ENCODE data around the gene FLAD1.

The FLAD1 gene

DNA sequence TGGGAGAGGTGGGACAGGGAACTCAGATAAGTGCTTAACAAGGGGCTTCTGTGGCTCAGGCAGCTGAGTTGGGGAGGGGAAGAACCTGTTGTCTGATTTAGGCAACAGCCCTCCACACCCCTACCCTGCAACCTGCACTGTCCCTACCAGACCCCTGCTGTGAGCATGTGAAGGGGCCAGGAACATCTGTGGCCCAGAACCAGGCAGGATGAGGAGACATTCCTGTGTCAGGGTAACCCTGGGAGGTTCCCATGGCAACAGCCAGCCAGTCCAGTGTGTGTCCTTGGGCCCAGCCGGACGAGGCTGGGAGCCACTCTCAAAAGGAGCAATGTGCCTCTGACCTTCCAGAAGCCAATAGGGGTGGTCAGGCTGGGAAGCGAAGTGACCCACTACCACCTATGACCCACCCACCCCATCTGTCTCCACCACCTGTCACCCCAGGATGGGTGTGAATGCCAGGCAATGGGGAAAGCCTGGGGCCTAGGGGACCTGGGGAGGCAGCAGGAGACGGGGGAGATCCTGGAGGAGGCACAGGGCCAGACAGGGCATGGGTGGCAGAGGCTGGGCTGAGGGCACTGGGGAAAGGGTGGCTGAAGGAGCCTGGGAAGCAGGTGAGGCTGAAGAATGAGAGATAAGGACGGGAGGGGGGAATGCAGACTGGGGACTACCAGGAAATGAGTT, 41.7 kb upstream of the FLAD1 start:
- CTCF ChIA-PET = interaction anchor here (0.6 kb wide), 1 partner anchor 80 kb away, joined by 3 read pairs; no protein-coding TSS in a partner anchor
- no peak for DNase-seq (ENCODE audit: extremely low spot score)
- no peak for TF ChIP-seq ARNT (IDR thresholded peaks at IDR 0.05)
- no peak for TF ChIP-seq CTBP1 (IDR thresholded peaks at IDR 0.05; ENCODE audit: borderline replicate concordance)
- no peak for TF ChIP-seq NFRKB (IDR thresholded peaks at IDR 0.05)
- no peak for TF ChIP-seq ELF4 (IDR thresholded peaks at IDR 0.05)
- no peak for TF ChIP-seq LEF1 (IDR thresholded peaks at IDR 0.05; ENCODE audit: borderline replicate concordance)
- TF ChIP-seq BHLHE40 (IDR thresholded peaks at IDR 0.05; ENCODE audit: borderline replicate concordance) = no peak
- TF ChIP-seq HDGF (IDR thresholded peaks at IDR 0.05; ENCODE audit: borderline replicate concordance) = no peak
- no peak for TF ChIP-seq SP1 (IDR thresholded peaks at IDR 0.05)
- no peak for TF ChIP-seq TARDBP (IDR thresholded peaks at IDR 0.05)
- TF ChIP-seq L3MBTL2 (conservative IDR thresholded peaks at IDR 0.05) = no peak
- no peak for TF ChIP-seq FOXK2 (IDR thresholded peaks at IDR 0.05)
- TF ChIP-seq SUZ12 (IDR thresholded peaks at IDR 0.05) = no peak
- TF ChIP-seq FOXA1 (IDR thresholded peaks at IDR 0.05) = no peak
- no peak for TF ChIP-seq ZNF384 (IDR thresholded peaks at IDR 0.05)
- TF ChIP-seq FOXM1 (IDR thresholded peaks at IDR 0.05; ENCODE audit: borderline replicate concordance) = no peak
- TF ChIP-seq, protein P1, sequence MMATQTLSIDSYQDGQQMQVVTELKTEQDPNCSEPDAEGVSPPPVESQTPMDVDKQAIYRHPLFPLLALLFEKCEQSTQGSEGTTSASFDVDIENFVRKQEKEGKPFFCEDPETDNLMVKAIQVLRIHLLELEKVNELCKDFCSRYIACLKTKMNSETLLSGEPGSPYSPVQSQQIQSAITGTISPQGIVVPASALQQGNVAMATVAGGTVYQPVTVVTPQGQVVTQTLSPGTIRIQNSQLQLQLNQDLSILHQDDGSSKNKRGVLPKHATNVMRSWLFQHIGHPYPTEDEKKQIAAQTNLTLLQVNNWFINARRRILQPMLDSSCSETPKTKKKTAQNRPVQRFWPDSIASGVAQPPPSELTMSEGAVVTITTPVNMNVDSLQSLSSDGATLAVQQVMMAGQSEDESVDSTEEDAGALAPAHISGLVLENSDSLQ (IDR thresholded peaks at IDR 0.05) = no peak
- POLR2A ChIA-PET = no interaction called here

DNA sequence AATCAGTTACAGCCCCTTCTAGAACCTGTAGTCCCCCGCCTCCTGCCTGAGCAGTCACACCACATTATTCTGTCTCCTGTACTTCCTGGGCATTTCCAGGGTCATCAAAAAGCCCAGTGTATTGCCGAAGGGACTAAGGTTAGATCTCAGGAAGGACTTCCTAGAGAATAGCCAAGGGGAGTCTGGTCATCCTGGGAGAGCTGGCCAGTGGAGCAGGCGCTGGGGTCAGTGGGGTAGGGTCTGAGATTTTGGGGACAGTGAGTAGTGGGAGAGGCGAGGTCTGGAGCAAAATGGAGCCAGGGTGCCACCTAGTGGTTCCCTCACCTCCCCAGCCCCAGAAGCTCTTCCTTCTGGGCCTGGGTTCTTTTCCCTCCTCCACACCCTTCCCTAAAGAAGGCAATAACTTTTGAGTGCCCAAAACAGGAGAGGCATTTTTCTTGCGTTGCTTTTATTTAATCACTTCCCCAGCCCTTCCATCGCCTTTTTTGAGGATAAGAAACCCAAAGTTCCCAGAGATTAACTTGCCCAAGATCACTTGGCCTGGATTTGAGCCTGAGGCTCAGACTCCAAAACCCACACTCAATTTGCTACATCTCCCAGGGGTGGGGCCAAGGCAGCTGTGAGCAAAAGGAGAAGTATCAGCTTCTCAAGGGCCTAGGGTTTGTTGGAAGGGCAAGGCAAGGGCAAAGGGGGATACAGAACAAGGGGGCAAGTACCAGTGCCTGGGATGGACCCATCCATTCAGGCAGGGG, 39.3 kb upstream of the FLAD1 start:
- CTCF ChIA-PET = interaction anchor here (0.6 to 1.5 kb wide), 8 partner anchors 10 to 384 kb away, joined by 3 to 7 read pairs (median 3); no protein-coding TSS in a partner anchor
- POLR2A ChIA-PET = interaction anchor here (0.6 to 1.9 kb wide), 4 partner anchors 7 to 100 kb away, joined by 3 to 5 read pairs (median 4); partner anchors contain the start of genes PBXIP1, PMVK and PYGO2
- DNase-seq (ENCODE audit: extremely low spot score) = peak; percentile 73
- TF ChIP-seq ARNT (IDR thresholded peaks at IDR 0.05) (no peak), FOXK2 (IDR thresholded peaks at IDR 0.05) (no peak), FOXA1 (IDR thresholded peaks at IDR 0.05) (no peak), TARDBP (IDR thresholded peaks at IDR 0.05) (no peak)

GRCh38 chr1:154944401-154945159, 38.6 kb upstream of the FLAD1 start:
- TF ChIP-seq, protein P1 (IDR thresholded peaks at IDR 0.05) = no peak
- TF ChIP-seq TARDBP (IDR thresholded peaks at IDR 0.05) (no peak), CTBP1 (IDR thresholded peaks at IDR 0.05; ENCODE audit: borderline replicate concordance) (no peak), FOXK2 (IDR thresholded peaks at IDR 0.05) (no peak)
- POLR2A ChIA-PET = interaction anchor here (0.9 to 1.9 kb wide), 5 partner anchors 8 to 242 kb away, joined by 3 to 5 read pairs (median 3); partner anchors contain the start of genes PBXIP1, PMVK and PYGO2
- no peak for DNase-seq (ENCODE audit: extremely low spot score)

GRCh38 chr1:154945160-154945961, 37.8 kb upstream of the FLAD1 start:
- DNase-seq (ENCODE audit: extremely low spot score) = no peak
- TF ChIP-seq BHLHE40 (IDR thresholded peaks at IDR 0.05; ENCODE audit: borderline replicate concordance) = no peak
- no peak for TF ChIP-seq LEF1 (IDR thresholded peaks at IDR 0.05; ENCODE audit: borderline replicate concordance)
- no peak for TF ChIP-seq SUZ12 (IDR thresholded peaks at IDR 0.05)
- TF ChIP-seq HDGF (IDR thresholded peaks at IDR 0.05; ENCODE audit: borderline replicate concordance) = no peak
- no peak for TF ChIP-seq CTBP1 (IDR thresholded peaks at IDR 0.05; ENCODE audit: borderline replicate concordance)
- CTCF ChIA-PET = interaction anchor here (0.7 to 1.6 kb wide), 5 partner anchors 11 to 386 kb away, joined by 3 to 5 read pairs (median 3); partner anchors contain the start of gene PBXIP1
- POLR2A ChIA-PET = interaction anchor here (1.0 to 1.9 kb wide), 5 partner anchors 9 to 243 kb away, joined by 3 to 9 read pairs (median 5); partner anchors contain the start of genes PBXIP1 and PMVK

More at GRCh38 chr1:154944401-154945159, 38.6 kb upstream of the FLAD1 start:
- CTCF ChIA-PET = interaction anchor here (0.6 to 1.6 kb wide), 10 partner anchors 11 to 385 kb away, joined by 3 to 7 read pairs (median 3); no protein-coding TSS in a partner anchor

GRCh38 chr1:154945962-154946850, 36.9 kb upstream of the FLAD1 start:
- no peak for DNase-seq (ENCODE audit: extremely low spot score)
- CTCF ChIA-PET = interaction anchor here (0.7 to 1.6 kb wide), 5 partner anchors 10 to 387 kb away, joined by 3 to 5 read pairs (median 3); partner anchors contain the start of gene PBXIP1
- POLR2A ChIA-PET = interaction anchor here (1.2 to 1.9 kb wide), 4 partner anchors 10 to 244 kb away, joined by 3 to 9 read pairs (median 6); partner anchors contain the start of genes PBXIP1 and PMVK
- TF ChIP-seq SP1 (IDR thresholded peaks at IDR 0.05) = no peak
- TF ChIP-seq LEF1 (IDR thresholded peaks at IDR 0.05; ENCODE audit: borderline replicate concordance) = no peak
- TF ChIP-seq, protein P1 (IDR thresholded peaks at IDR 0.05) = no peak
- TF ChIP-seq FOXA1 (IDR thresholded peaks at IDR 0.05) = no peak
- TF ChIP-seq BHLHE40 (IDR thresholded peaks at IDR 0.05; ENCODE audit: borderline replicate concordance) = no peak
- no peak for TF ChIP-seq NFRKB (IDR thresholded peaks at IDR 0.05)
- TF ChIP-seq SUZ12 (IDR thresholded peaks at IDR 0.05) = no peak
- no peak for TF ChIP-seq HDGF (IDR thresholded peaks at IDR 0.05; ENCODE audit: borderline replicate concordance)
- TF ChIP-seq TARDBP (IDR thresholded peaks at IDR 0.05) = no peak

Measured in HEK293T (cell line).